ENCODE data around the gene CELF4. TPM values are rescaled to one million over a fixed set of nuclear protein-coding genes. Genes with fewer than 3 reads are reported as not detected.

CELF4 gene
- total and polyA plus RNA-seq, 2 donors (not counting 3 experiments of a cell fraction or from before 2014, with no cell fraction given) = not detected

- intact Hi-C loops (cut with micrococcal nuclease) = no loop called here
- ChIA-PET POLR2A (no interaction called here), CTCF (no interaction called here)
- no peaks in the 10 kb centered on the region for H4K20me1 ChIP-seq (replicated peaks; ENCODE audit: control insufficient read depth, extremely low read depth, insufficient read depth, low read length)
- FAIRE-seq (no peak), DNase-seq (ENCODE audit: low read depth, low spot score) (no peak)
- H3K9me1 ChIP-seq (replicated peaks; ENCODE audit: control insufficient read depth, extremely low read depth, insufficient read depth, low read length) = no peaks in the 10 kb centered on the region
- no TSS peak for BruUV-seq (replicated peaks)
- H3K27ac ChIP-seq (ENCODE audit: insufficient read depth, low read depth, low read length) = no peak overlapping the region
- H3K4me2 ChIP-seq (ENCODE audit: insufficient read depth, low read length) = no peak overlapping the region
- H3K4me3 ChIP-seq (replicated peaks in 1 of 3; ENCODE audit: insufficient read depth in 1 of 3, low read depth in 1 of 3, low read length in 3 of 3) = no peak overlapping the region
- H3K4me1 ChIP-seq (ENCODE audit: control insufficient read depth, extremely low read depth, insufficient read depth, low read length) = no peaks in the 10 kb centered on the region
- no peak for TF ChIP-seq POLR2AphosphoS5 (IDR thresholded peaks at IDR 0.05; ENCODE audit: insufficient read depth, low read depth, low read length)
- TF ChIP-seq MAX (IDR thresholded peaks at IDR 0.05; ENCODE audit: insufficient read depth, insufficient read length) = no peak
- no peak for TF ChIP-seq JUN (IDR thresholded peaks at IDR 0.05; ENCODE audit: borderline replicate concordance, insufficient read depth, insufficient read length, low read depth)
- TF ChIP-seq EZH2 (IDR thresholded peaks at IDR 0.05; ENCODE audit: borderline replicate concordance, low read depth, low read length, severe bottlenecking) = no peak
- H3K9me3 ChIP-seq (replicated peaks; ENCODE audit: control insufficient read depth, insufficient read depth, low read length) = no peaks in the 10 kb centered on the region
- no peaks in the 10 kb centered on the region for H3K36me3 ChIP-seq (ENCODE audit: control insufficient read depth in 2 of 2, extremely low read depth in 1 of 2, insufficient read depth in 2 of 2, low read length in 2 of 2)
- H3K27me3 ChIP-seq (ENCODE audit: control insufficient read depth in 2 of 2, insufficient read depth in 2 of 2, low read length in 2 of 2) = no peaks in the 10 kb centered on the region
- H3K79me2 ChIP-seq (ENCODE audit: control insufficient read depth, insufficient read depth, low read length) = no peaks in the 10 kb centered on the region
- no peak overlapping the region for H3K9ac ChIP-seq (replicated peaks; ENCODE audit: extremely low read depth, insufficient read depth, low read length)
- H2AFZ ChIP-seq (ENCODE audit: low read depth, low read length) = no peak overlapping the region
- dilution Hi-C loops (cut with MboI; ENCODE audit: extremely low pct_ligation_motif_present, low sequenced_read_pairs) = no loop called here
These were observed 145.7 kb downstream of the CELF4 start for GRCh38 chr18:37419866-37420265.

- H3K27me3 ChIP-seq (ENCODE audit: control insufficient read depth in 2 of 2, insufficient read depth in 2 of 2, low read length in 2 of 2) = no peaks in the 10 kb centered on the region
- no peak overlapping the region for H3K4me2 ChIP-seq (ENCODE audit: insufficient read depth, low read length)
- no peak overlapping the region for H3K4me3 ChIP-seq (replicated peaks in 1 of 3; ENCODE audit: insufficient read depth in 1 of 3, low read depth in 1 of 3, low read length in 3 of 3)
- DNase-seq (ENCODE audit: low read depth, low spot score) (no peak), FAIRE-seq (no peak)
- dilution Hi-C loops (cut with MboI; ENCODE audit: extremely low pct_ligation_motif_present, low sequenced_read_pairs) (no loop called here), intact Hi-C loops (cut with micrococcal nuclease) (no loop called here)
- H2AFZ ChIP-seq (ENCODE audit: low read depth, low read length) = no peak overlapping the region
- no peaks in the 10 kb centered on the region for H3K9me1 ChIP-seq (replicated peaks; ENCODE audit: control insufficient read depth, extremely low read depth, insufficient read depth, low read length)
- H3K79me2 ChIP-seq (ENCODE audit: control insufficient read depth, insufficient read depth, low read length) = no peaks in the 10 kb centered on the region
- H3K9me3 ChIP-seq (replicated peaks; ENCODE audit: control insufficient read depth, insufficient read depth, low read length) = no peaks in the 10 kb centered on the region
- ChIA-PET CTCF (no interaction called here), POLR2A (no interaction called here)
- H3K36me3 ChIP-seq (ENCODE audit: control insufficient read depth in 2 of 2, extremely low read depth in 1 of 2, insufficient read depth in 2 of 2, low read length in 2 of 2) = no peaks in the 10 kb centered on the region
- H3K27ac ChIP-seq (ENCODE audit: insufficient read depth, low read depth, low read length) = no peak overlapping the region
- no TSS peak for BruUV-seq (replicated peaks)
- no peak overlapping the region for H3K9ac ChIP-seq (replicated peaks; ENCODE audit: extremely low read depth, insufficient read depth, low read length)
- TF ChIP-seq POLR2AphosphoS5 (IDR thresholded peaks at IDR 0.05; ENCODE audit: insufficient read depth, low read depth, low read length) (no peak), EZH2 (IDR thresholded peaks at IDR 0.05; ENCODE audit: borderline replicate concordance, low read depth, low read length, severe bottlenecking) (no peak), MAX (IDR thresholded peaks at IDR 0.05; ENCODE audit: insufficient read depth, insufficient read length) (no peak), GATA2 (IDR thresholded peaks at IDR 0.05; ENCODE audit: insufficient read depth, insufficient read length, low read depth, low read length) (no peak), POLR2A (IDR thresholded peaks at IDR 0.05; ENCODE audit: low read depth, low read length) (no peak), JUN (IDR thresholded peaks at IDR 0.05; ENCODE audit: borderline replicate concordance, insufficient read depth, insufficient read length, low read depth) (no peak), MYC (IDR thresholded peaks at IDR 0.05; ENCODE audit: low read depth, low read length) (no peak), CTCF (IDR thresholded peaks at IDR 0.05; ENCODE audit: extremely low read depth in 1 of 2, insufficient read depth in 1 of 2, low read depth in 1 of 2, low read length in 2 of 2) (no peak), FOS (IDR thresholded peaks at IDR 0.05; ENCODE audit: borderline replicate concordance, insufficient read depth, low read length) (no peak)
- no peaks in the 10 kb centered on the region for H3K4me1 ChIP-seq (ENCODE audit: control insufficient read depth, extremely low read depth, insufficient read depth, low read length)
- H4K20me1 ChIP-seq (replicated peaks; ENCODE audit: control insufficient read depth, extremely low read depth, insufficient read depth, low read length) = no peaks in the 10 kb centered on the region
These were observed 146.3 kb downstream of the CELF4 start for GRCh38 chr18:37419315-37419714.
